Measurements from ENCODE around the gene ZFP1.

DNA sequence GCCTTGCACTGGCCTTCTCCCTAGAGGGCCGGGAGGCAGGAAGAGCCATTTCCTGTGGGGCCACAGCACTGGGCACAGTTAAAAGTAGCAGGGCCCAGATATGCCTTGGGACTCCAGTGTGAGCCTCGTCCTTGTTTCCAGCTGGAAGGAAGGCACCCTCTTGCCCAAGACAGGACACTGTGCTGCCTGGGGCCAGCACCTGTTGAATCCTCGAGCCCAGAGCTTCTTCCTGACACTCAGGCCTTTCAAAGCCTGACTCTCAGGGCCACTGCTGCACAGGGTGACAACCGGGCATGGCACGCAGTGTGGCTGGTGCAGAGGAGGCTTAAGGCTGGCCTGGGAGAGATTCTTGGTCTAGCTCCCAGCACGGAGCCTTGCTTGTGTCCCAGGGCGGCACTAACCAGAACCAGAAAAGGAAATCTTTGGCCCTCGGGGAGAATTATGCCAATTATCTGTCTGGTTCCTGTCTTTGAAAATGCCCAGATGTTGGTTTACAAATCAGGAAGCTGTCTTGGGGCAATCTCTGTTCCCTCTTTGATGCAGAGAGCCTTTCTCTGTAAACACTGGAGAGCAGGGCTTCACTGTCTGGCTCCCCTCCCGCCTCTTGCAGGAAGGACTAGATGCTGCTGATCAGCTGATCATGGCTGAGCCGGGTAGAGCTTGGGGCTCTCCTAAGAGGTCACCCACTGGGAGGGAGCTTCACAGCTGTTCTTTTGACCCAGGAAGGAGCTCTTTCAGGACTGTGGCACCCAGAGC is 42.8 kb upstream of the ZFP1 start:
- TF ChIP-seq EZH2 (IDR thresholded peaks at IDR 0.05; ENCODE audit: insufficient read depth, poor library complexity, severe bottlenecking) (no peak), EZH2phosphoT487 (IDR thresholded peaks at IDR 0.05; ENCODE audit: insufficient read depth, low read depth) (no peak)
